Neural cell (in vitro differentiated cells): ENCODE measurements around the gene HS6ST3.

Source experiments
- EP300 ChIP-seq: fragments of 450-650 bp; conservative IDR thresholded peaks from 2 replicates; pipeline ENCODE4 v1.6.1; 2014; ENCODE audit warnings: antibody characterized with exemption, mild to moderate bottlenecking, moderate library complexity; ENCODE audit not compliant: poor library complexity, severe bottlenecking
- EZH2 ChIP-seq: fragments of 200-600, 300-800 bp; shearing (Covaris generic), sonication (generic); IDR thresholded peaks from 2 replicates; pipeline ENCODE4 v1.6.1; 2014; ENCODE audit warnings: antibody characterized with exemption, low read length, borderline replicate concordance, mild to moderate bottlenecking; ENCODE audit not compliant: insufficient read depth, poor library complexity, severe bottlenecking
- RAD21 ChIP-seq: fragments of 450-650 bp; conservative IDR thresholded peaks from 2 replicates; pipeline ENCODE4 v1.6.1; 2014; ENCODE audit warnings: antibody characterized with exemption, mild to moderate bottlenecking, moderate library complexity
- SMC3 ChIP-seq: fragments of 450-650 bp; conservative IDR thresholded peaks from 2 replicates; pipeline ENCODE4 v1.6.1; 2014; ENCODE audit warnings: antibody characterized with exemption, mild to moderate bottlenecking, moderate library complexity; ENCODE audit not compliant: poor library complexity
- TAF1 ChIP-seq: IDR thresholded peaks from 2 replicates; pipeline ENCODE4 v1.6.1; 2012; ENCODE audit warnings: low read depth
- TF ChIP-seq, protein P1 (sequence below): fragments of 450-650 bp; IDR thresholded peaks from 2 replicates; pipeline ENCODE4 v1.5.1; 2014; ENCODE audit warnings: antibody characterized with exemption, mild to moderate bottlenecking, moderate library complexity; ENCODE audit not compliant: poor library complexity, severe bottlenecking
- TF ChIP-seq, protein P2 (sequence below): IDR thresholded peaks from 2 replicates; pipeline ENCODE4 v1.6.1; 2012; ENCODE audit warnings: borderline replicate concordance

DNA sequence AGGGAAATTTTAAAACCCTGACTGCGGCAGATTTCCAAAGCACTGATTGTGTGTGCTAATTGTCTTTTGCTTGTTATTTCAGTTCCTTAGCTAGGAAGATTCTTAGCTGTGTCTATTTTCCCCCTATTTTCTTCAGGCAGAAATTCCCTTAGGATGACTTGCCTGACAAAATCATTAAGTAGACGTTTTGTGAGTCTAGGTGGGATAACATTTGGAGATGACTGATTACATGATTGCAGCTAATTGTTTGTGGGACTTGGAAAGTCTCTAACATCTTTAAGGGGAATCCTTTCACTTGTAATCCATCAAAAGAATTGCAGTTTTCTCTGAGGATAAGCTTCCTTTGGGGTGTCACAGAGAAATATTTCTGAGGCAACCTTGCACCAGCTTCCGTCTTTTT lies 676.4 kb downstream of the HS6ST3 start:
- TF ChIP-seq, protein P1, sequence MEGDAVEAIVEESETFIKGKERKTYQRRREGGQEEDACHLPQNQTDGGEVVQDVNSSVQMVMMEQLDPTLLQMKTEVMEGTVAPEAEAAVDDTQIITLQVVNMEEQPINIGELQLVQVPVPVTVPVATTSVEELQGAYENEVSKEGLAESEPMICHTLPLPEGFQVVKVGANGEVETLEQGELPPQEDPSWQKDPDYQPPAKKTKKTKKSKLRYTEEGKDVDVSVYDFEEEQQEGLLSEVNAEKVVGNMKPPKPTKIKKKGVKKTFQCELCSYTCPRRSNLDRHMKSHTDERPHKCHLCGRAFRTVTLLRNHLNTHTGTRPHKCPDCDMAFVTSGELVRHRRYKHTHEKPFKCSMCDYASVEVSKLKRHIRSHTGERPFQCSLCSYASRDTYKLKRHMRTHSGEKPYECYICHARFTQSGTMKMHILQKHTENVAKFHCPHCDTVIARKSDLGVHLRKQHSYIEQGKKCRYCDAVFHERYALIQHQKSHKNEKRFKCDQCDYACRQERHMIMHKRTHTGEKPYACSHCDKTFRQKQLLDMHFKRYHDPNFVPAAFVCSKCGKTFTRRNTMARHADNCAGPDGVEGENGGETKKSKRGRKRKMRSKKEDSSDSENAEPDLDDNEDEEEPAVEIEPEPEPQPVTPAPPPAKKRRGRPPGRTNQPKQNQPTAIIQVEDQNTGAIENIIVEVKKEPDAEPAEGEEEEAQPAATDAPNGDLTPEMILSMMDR, result no peak
- TF ChIP-seq RAD21 (no peak), SMC3 (no peak), EP300 (peak; percentile 81), EZH2 (no peak), TAF1 (no peak)
- TF ChIP-seq, protein P2, sequence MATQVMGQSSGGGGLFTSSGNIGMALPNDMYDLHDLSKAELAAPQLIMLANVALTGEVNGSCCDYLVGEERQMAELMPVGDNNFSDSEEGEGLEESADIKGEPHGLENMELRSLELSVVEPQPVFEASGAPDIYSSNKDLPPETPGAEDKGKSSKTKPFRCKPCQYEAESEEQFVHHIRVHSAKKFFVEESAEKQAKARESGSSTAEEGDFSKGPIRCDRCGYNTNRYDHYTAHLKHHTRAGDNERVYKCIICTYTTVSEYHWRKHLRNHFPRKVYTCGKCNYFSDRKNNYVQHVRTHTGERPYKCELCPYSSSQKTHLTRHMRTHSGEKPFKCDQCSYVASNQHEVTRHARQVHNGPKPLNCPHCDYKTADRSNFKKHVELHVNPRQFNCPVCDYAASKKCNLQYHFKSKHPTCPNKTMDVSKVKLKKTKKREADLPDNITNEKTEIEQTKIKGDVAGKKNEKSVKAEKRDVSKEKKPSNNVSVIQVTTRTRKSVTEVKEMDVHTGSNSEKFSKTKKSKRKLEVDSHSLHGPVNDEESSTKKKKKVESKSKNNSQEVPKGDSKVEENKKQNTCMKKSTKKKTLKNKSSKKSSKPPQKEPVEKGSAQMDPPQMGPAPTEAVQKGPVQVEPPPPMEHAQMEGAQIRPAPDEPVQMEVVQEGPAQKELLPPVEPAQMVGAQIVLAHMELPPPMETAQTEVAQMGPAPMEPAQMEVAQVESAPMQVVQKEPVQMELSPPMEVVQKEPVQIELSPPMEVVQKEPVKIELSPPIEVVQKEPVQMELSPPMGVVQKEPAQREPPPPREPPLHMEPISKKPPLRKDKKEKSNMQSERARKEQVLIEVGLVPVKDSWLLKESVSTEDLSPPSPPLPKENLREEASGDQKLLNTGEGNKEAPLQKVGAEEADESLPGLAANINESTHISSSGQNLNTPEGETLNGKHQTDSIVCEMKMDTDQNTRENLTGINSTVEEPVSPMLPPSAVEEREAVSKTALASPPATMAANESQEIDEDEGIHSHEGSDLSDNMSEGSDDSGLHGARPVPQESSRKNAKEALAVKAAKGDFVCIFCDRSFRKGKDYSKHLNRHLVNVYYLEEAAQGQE, result peak; percentile 98
